Activated effector memory CD4-positive, alpha-beta T cell treated with anti-CD3 and anti-CD28 coated beads, Interleukin-2, amount 50 U/mL, for 16 hours (primary cell): ENCODE measurements around the gene RNU5B-1.

Source experiments
- DNase-seq: peaks from one replicate; pipeline ENCODE4 v3.0.0-alpha.2; 2020

The RNU5B-1 gene

DNA sequence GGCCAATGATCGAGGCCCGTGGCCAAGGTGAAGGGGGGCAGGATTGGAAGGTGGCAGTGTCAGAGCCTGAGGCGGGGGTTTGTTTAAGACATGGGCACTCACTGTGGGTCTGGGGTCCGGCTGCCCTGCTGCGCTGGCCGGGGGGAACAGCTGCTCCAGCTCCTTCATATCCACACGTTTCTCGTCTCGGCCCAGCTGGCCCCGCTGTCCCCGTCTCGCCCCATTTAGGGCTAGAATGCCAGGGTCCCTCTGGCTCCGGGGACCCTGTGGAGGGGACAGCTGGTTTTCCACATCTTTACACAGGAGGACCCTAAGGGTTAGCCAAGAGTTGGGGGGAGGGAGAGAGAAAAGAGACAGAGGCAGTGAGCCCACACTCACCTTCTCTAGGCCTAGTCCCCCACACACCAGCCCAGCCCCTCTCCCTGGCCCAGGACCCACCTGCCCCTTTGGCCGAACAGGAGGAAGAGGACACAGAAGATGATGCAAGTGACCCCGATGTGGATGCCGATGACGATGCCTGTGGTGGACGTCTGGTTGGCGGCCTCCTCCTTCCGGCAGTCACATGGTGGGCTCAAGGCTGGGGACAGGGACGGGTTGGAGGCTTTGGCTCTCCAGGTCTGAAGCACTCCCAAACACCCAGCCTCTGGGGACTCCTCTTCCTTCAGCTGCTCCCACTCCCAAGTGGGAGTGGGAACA is 25.0 kb downstream of the RNU5B-1 start:
- no peak for DNase-seq

DNA sequence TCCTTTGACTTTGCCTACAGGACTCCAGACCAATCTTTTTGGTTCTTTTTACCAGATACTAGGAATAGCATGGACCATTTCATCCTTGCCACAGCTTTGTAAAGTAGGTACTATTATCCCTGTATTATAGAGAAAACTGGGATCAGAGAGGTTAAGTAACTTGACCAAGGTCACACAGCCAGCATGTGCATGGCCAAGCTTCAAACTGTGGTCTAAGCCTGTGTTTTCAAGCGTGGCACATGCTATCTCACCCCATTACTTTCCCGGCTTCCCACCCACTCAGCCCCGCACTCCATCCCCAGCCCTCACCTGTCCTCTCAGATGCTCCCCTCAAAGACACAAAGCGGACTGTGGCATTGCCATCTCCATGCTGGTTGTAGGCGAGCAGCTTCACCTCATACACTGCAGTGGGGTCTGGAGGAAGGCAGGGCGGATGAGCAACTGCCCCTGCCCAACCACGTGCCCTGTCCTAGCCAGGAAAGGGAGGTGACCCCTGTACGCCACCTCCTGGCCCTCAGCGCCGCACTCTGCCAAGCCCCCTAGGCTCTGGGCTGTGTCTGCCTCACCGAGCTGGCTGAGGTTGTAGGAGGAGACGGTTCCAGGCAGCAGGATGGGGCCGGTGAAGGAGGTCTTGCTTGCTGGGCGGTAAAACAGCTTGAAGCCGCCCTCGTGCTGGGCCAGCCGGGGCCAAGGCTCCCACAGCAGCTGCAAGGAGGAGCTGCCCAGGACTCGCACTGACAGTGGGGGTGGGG is 25.7 kb downstream of the RNU5B-1 start:
- DNase-seq: no peak

DNA sequence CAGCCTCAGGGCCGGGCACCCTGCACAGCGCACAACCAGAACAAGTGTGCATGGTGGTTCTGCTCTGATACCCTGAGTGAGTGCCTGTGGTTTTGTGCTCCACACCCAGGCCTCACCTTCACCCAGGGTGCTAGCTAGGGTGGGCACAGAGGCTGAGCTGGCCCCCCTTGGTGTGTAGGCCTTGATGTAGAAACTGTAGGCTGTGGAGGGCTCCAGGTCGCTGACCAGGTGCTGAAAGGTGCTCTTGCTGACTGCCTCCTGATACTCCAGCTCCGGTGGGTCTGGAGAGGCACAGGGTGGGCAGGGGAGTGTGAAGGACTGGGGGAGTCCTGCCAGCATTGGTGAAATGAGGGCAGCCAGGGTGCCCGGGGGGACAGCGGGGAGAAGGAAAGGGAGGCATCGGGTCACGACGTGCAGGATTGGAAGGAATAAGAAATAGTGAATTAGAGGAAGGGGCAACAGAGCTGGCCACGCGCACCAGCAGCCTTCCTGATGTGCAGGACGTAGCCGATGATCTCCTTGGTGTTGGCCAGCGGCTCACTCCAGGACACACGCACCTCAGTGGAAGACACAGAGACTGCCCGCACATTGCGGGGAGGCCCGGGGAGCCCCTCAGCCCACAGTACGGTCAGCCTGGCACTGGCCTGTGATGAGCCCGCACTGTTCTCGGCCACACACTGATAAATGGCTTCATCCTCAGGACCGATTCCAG is 26.6 kb downstream of the RNU5B-1 start:
- no peak for DNase-seq

DNA sequence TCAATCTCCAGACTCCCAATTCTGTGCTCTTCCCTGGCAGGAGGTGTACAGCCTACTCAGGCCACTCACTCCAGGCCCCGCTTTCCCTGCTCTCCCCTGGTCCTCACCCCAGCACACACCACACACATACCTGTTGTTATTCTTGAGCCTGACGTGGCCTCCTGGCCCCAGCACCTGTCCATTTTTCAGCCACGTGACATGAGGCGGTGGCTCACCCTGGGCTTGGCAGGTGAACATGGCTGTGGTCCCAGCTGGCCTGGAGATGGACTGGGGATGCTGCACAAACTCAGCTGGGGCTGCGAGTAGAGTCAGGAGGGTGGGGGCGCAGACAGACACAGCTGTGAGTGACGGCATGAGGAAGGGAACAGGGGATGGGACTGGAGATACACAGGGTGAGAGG is 27.3 kb downstream of the RNU5B-1 start:
- DNase-seq: no peak

DNA sequence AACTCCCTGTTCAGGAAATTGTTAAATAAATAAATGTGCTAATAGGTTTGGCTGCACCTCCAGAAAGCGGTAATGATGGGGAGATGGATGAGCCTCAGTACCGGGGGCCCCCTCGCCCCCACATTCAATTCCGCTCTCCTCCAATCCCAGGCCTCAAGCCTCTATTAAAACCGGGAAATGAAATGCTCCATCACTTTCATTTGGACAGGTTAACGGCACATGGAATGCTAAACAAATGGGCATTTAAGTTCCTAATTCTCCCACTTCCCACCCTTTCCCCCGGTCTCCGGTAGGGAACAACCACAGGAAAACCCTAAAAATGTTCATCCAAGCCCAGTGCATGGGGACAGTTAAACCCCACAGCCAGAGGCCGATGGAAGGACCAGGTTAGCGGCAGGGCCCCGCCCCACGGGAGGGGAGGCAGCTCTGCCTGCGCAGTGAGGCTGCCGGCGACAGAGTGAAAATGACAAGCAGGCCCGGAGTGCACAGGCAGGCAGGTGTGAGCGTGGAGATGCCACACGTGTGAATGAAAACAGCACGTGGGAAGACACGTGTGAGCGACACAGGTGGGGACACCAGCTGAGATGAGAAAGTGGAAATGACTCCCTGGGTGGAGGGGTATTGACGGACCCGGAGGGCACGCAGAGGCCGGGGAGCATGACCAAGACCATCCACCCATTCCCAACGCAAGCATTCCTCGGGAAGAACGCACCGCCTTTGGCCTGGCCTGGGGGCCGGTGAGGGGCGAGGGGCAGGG is 28.1 kb downstream of the RNU5B-1 start:
- DNase-seq: no peak

DNA sequence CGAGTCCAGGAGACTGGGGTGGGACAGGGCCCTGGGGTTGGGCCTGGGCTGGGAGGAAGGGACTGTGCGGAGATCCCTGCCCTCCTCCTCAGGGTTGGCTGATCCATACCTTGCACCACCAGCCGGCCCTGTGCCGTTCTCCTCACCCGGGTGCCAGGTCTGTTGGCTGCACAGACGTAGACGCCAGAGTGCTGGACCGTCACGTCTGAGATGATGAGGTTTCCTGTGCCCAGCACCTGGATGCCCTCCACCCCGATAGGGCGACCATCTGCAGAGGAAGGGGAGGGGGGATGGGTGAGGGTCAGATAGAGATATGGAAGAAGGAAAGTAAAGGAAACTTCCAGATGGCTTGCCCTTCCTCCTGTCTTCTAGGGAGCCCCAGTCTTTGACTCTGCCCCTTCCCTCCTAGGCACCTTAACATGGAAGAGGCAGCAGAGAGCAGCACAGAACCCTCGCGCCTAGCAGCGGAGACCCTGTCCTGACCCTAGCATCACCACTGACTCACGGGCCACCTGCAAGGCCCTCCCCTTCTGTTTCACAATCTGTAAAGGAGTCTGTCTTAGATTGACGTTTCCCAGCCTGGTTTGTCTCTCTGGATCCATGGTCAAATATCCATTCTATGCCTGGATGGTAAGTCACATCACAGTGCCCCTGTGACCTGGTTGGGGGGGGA is 28.8 kb downstream of the RNU5B-1 start:
- DNase-seq: no peak

DNA sequence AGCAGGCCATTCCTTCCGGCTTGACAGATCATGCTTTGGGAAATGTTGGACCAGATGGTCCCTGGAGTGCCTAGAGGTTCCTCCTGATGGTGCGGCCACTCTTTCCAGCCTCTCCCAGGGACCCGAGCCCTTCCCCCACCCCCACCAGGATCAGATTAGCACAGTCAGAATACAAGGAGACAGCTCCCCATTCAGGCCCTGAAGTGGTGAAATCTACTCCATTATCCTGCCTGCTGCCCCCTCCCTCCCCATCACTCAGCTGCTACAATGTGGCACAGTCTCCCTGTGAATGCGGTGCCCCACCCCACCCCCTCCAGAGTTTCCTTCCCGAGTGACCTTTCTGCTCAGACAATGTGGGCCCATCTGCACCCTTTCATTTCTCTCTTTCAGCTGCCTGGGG is 29.4 kb downstream of the RNU5B-1 start:
- no peak for DNase-seq

DNA sequence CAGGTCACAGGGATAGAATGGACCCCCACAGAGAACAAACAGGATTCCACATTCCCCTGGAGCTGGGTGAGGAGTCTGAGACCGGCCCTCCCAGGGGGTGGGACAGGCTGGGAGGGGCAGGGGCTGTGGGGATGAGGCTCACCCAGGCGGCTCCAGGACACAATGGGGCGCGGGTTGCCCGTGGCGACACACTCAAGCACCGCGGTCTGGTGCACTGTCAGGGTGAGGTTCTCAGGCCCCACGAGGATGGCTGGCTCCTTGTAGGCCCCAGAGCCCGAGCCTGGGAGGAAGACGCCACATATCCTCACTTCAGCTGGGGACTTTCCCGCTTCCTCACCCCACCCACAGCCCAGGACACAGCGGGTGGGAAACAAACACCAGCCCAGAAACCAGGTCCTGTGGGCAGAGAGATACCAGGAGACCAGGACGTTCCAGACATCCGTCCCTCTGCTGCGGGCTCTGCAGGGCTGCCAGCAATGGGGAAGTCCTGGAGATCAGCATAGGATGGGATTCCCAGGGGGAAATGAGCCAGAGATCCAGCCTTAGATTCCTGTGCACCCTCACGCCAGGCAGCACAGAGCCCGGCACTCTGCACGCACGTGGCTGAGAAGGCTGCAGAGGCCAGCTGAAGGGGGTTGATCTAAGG is 30.2 kb downstream of the RNU5B-1 start:
- DNase-seq: no peak

DNA sequence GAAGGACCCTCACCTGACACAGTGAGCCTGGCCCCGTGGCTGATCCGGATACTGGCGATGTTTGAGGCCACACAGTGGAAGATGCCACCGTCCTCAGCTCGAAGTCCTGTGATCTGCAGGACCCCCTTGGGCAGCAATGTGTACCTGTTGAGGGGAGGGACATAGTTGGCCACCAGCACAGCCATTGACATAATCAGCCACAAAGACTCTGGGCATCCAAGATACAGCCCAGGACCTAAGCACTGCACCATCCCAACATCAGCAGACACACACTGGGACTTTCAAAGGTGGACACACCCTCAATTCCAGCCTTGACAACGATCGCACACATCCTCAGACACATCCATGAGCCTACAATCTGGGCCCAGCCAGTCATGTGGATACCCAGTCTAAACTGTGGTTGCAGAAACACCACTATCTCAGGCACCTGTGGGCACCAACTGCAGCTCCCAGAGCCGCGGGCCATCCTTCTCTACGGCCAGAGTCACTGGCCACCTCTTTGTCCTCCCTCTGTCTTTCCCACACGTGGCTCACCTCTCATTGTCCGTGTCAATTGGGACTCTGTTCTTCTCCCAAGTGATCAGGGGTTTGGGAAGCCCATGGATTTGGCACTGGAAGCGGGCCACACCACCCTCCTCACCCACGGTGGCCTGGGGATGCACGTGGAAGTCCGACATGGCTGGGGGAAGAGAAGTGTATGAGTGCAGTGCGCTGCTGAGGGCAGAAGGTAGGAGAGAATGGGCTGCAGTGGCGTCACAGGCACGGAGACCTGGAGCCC is 31.0 kb downstream of the RNU5B-1 start:
- DNase-seq: no peak

DNA sequence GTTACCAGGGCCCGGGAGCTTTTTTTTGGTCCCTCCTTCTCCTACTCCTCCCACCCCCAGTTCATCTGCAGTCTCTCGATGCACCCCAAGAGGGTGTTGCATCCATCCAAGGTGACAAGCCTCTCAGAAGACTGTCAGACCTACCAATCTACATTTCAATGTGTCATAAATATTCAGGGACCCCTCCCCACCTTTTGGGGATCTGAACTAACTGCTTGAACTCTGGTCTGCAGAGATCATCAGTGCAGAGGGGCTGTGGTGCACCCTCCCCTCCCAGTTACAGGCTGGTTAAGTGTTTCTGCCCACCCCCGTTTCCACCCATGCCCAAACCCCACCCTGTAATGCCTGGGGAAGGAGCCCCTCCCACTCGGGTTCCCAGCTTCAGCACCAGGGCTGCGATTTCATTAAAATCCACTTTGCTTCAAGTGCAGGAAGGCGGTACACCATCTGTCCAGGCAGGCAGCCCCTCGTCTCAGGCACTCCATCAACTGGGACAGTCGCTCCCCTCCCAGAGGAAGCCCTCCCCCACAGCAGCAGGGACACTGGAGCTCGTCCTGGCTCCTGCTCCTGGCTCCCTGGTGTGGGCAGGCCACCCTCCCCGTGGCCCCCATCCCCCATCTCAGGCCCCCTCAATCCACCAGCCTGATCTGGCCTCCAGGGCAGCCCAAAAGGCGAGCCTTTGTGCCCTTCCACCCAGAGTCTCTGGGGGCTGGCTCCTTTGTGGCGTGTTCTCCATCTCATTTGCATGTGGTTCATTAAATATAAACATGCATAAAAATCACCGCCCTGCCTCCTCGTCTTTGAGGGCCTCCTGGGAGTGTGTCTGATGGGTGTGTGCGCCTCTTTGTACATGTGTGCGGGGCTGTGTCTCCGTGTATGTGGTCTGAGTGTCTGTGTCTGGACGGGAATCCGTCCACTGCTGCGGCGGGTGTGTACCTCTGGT is 32.3 kb downstream of the RNU5B-1 start:
- no peak for DNase-seq

DNA sequence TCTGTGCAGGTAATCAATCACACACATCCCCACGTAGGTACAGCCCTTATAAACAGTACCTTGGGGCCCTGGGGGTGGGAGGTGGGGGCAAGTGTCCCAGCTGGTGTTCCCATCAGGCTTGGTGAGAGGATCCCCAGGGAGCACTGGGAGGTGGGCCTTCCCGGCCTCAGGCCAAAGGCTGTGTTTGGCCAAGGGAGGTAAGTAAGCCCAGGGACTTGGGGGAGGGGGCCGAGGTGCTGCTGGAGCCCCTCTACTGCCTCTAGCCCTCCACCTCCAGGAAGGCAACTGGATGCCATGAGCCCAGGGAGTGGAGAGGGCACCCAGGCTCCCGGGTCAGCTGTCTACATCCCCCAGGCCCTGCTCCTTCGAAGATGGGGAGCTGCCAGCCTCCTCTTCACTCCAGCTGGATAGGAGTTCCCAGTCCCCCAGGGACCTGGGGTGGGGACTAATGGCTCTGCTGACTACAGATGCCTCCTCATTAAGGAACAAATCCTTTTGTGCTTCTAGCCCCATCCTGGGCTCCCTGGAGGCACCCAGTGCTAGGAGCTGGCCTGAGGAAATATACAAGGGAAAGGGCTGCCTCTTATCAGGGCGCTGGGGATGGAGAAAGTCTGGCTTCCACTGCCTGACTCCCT is 33.1 kb downstream of the RNU5B-1 start:
- DNase-seq: no peak

DNA sequence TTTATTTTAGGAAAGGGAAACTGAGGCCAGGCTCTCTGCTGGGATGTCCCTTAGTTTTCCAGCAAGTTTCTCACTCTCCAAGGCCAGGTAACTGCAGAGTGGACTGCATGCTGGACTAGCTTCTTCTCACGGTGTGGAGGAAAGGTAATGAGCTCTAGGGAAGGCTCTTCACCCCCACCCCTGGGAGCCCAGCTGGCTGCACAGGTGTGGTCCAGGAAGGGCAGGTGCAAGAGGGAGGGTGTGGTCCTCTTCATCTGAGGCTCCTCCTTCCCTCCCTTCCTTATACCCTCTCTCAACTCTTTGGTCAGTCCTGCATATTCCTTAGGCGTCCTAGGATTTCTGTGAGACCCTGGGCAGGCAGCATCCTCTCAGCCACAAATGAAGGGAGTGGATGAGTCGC is 33.9 kb downstream of the RNU5B-1 start:
- no peak for DNase-seq

DNA sequence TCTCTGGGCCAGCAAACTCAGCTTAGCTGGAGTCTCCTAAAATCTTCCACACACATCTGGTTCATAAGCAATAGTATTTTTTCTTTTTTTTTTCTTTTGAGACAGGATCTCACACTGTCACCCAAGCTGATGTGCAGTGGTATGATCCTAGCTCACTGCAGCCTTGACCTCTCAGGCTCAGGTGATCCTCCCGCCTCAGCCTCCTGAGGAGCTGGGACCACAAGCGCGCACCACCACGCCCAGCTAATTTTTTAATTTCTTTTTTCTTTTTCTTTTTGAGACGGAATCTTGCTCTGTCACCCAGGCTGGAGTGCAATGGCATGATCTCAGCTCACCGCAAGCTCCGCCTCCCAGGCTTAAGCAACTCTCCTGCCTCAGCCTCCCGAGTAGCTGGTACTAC is 34.3 kb downstream of the RNU5B-1 start:
- DNase-seq: no peak

DNA sequence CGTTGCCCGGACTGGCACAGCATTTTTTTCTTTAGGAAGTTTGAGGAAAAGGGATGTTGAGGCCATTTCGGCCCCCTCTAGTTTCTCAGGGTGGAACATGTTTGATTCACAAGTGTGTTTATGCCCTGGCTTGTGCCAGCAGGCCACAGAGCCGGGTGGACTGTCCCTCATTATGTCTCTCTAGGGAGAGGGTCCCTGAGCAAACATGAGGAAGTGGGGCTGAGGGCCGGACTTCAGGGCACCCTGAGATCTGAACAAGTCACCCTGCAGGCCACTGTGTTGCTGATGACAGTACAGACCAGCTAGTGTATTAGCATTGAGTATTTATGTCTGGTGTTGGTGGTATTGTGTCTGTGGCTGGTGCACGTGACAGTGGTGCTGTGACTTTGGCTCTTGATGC is 34.9 kb downstream of the RNU5B-1 start:
- DNase-seq: no peak

DNA sequence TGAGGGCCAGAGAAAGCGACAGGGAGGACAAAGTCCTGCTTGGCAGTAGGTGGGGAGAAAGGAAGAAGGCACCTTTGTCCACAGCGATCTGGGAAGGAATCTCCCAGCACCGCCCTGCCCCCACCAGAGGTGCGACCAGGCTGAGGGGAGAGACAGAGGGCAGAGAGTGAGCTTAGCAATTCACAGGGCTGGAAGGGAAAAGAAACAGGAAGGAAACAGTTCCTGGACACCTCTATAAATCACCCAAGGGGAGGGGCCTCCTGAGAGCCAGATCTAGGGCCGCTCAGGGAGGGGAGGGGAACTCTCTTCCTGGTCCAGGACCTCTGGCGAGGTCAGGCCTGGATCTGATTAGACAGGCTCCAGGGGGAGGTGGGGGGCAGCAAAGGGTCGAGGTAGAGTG is 35.4 kb downstream of the RNU5B-1 start:
- DNase-seq: no peak

DNA sequence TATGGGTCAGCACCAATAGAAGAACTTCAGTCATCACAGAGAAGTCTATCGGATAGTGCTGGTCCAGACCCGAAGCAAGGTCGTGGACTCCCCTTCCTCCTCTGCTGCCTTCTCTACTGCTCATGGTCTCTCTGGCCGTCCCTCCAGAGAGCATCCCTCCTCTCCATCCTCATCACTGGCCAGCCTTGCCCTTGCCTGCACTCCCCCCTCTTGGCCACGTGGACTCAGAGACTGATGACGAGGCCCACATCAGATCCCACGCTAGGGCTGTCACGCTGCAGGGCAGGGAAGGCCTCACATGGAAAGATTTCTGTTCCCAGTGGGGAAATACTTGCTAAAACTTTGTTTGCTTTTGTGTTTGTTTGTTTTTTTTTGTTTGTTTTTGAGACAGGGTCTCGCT is 38.0 kb downstream of the RNU5B-1 start:
- no peak for DNase-seq

DNA sequence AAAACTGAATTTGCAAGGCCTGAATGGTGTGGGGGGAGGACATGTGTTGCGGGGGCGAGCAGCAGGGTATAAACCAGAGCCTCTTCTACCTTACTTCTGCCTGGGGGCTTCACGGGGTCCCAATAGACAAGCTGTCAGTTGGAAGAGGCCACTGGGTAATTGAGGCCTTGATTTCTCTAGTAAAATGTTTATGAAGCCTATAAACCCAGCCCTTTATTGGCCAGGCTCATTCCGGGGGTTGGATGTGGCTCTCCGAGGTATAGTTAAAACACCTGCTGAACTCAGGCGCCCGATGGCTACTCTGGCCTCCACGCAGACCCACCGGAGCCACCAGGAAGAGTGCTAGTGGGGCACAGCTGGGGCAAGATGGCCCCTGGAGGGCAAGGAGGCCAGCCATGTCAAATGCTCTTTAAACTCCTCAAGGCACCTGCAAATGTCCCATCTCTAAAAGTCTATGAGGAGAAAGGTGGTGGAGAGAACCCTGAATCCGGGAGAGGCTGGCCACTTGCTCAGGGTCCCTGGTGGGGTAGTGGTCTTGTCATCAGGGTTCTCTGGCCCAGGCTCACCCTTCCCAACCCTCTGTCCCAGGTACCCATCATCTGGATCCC is 39.0 kb downstream of the RNU5B-1 start:
- no peak for DNase-seq

DNA sequence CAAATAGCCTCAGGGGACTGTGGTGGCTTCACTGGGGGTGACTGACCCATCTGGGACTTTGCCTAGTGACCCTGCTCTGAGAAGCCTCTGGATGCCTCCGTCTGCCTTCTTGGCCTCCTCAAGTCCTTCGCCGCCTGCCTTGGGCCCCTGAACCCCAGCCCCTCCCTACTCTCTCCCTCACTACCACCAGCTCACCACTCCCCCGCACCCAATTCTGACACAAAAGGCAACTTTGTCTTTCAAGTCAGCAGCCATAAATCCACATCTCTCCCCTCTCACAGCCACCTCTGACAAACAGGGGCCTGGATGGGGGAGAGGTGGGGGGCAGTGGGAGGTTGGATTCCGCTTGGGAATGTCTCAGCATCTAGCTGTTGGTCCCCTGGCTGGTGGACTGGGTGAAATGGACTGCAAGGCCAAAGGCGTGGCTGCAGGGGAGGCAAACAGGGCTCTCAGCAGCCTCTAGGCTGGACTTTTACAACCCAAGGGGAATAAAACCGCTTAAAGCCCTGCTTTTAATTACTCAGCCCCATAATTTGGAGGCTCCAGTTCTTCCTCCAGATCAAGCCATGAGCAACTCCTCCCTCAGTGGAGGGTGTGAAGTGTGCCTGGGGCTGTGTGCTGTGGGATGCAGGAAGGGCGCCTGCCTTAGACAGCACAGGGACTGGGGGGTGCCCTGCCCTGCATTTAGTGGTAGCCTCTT is 39.9 kb downstream of the RNU5B-1 start:
- DNase-seq: no peak

DNA sequence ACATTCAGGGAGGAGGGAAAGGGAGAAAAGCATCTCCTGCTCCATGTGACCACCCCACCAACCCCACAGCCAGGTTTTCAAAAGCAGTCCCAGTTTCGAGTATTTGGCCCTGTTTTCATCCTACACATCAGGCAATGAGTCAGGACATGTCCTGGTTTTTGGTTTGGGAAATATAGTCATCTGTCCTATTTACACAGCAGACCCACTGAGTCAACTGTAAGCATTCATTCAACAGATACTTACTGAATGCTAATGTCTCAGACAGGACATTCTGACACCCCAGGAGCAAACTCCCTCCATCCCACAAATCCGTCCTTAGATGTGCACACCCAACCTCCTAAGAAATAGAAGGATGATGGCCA is 40.4 kb downstream of the RNU5B-1 start:
- DNase-seq: no peak
